Psoas muscle (tissue), 8 donors: Measurements from ENCODE around the gene GIMAP5. TPM values are rescaled to one million over a fixed set of nuclear protein-coding genes. Genes with fewer than 3 reads are reported as not detected.
A peak's percentile ranks its signal among the peaks of the same experiment; 100 is the strongest.

Experiments
- ATAC-seq, 4 donors: fragments of 200-7000 bp; cut with Tn5 transposase; one replicate each; pipeline ENCODE4 v1.9.1; 2020; ENCODE audit warnings: moderate library complexity in 3 of 4, mild to moderate bottlenecking in 2 of 4
- DNase-seq, 2 donors: peaks; one replicate each; pipeline ENCODE4 v3.0.0-alpha.2; 2020
- H3K27ac ChIP-seq: fragments of 200-600 bp; one replicate; pipeline ENCODE4 v1.8.0; 2022
- H3K27me3 ChIP-seq, 3 donors: fragments of 200-600 bp in 1 of 3; one replicate each; pipeline versions ENCODE4 v1.6.1 to v1.8.0; 2013 to 2022; ENCODE audit warnings: low read length in 2 of 3, mild to moderate bottlenecking in 2 of 3, moderate library complexity in 1 of 3; ENCODE audit not compliant: insufficient read depth in 3 of 3
- H3K36me3 ChIP-seq, 2 donors: fragments of 200-600 bp in 1 of 2; one replicate each; pipeline versions ENCODE4 v1.6.1 to v1.8.0; 2013 to 2022; ENCODE audit warnings: low read depth in 1 of 2, mild to moderate bottlenecking in 1 of 2, moderate library complexity in 1 of 2; ENCODE audit not compliant: insufficient read depth in 1 of 2
- H3K4me1 ChIP-seq: fragments of 200-600 bp; one replicate; pipeline ENCODE4 v1.8.0; 2022
- H3K4me3 ChIP-seq: fragments of 200-600 bp; one replicate; pipeline ENCODE4 v1.8.0; 2022; ENCODE audit warnings: mild to moderate bottlenecking
- H3K9me3 ChIP-seq: fragments of 200-600 bp; one replicate; pipeline ENCODE4 v1.8.0; 2022
- WGBS, 3 donors: extraction: QIAGEN DNeasy Blood & Tissue Kit; methylation state at CpG; one replicate each; pipeline versions ENCODE4 v1.1.6 to v1.1.7; 2013; 5-methylcytosine and 5-hydroxymethylcytosine counted together
- intact Hi-C, 2 donors: fragments of 100-400 bp; cut with DNase I; formaldehyde crosslinking; loops; one replicate each; pipeline versions ENCODE4 v1.11.0 to v1.14.2; 2022
- polyA plus RNA-seq, 3 donors: library from polyadenylated mRNA; stranded (reverse); fragments of 200-250 nt; gene quantifications; one replicate each; pipeline ENCODE4 v1.2.3, GENCODE V29; 2013
- total RNA-seq, 4 donors: library from RNA; stranded (reverse); fragmentation: NEBNext Ultra II Directional in 2 of 4; extraction: Animal tissue kit (Norgen Biotek cat#: 25700) in 2 of 4; gene quantifications; one replicate each; pipeline versions ENCODE4 v1.2.1 to v1.2.4, GENCODE V29; 2021 to 2023
- TF ChIP-seq, protein P1 (sequence below): fragments of 200-600 bp; IDR thresholded peaks from one replicate; pipeline ENCODE4 v1.8.0; 2022; ENCODE audit warnings: antibody characterized with exemption
- donor health status: healthy with polysubstance abuse.
- donor health status: DM: no; HTN: no; CAD: no; lungs with moderate emphysema.
- donor health status: Bipolar disorder and iron deficiency.
- donor health status: healthy.
- donor health status: DM: yes; HTN: yes; CAD: no.
- donor health status: DM: no; HTN: no; CAD: no.
- donor health status: DM: no; HTN: no; CAD: no.
- donor health status: DM: yes; HTN: yes; CAD: no.

The GIMAP5 gene
- total and polyA plus RNA-seq, 7 donors, result 4.1 to 12.4 (median 8.4) TPM

GRCh38 chr7:150778014-150778737, 41.0 kb downstream of the GIMAP5 start:
- no peaks in the 10 kb centered on the region for H3K36me3 ChIP-seq
- intact Hi-C loops, result loop anchor here in 1 of 2 donors (5.0 kb wide), 1 partner anchor 99 kb away; no protein-coding TSS in a partner anchor
- ATAC-seq, result no peak

GRCh38 chr7:150778738-150779301, 41.6 kb downstream of the GIMAP5 start:
- H3K36me3 ChIP-seq, result no peaks in the 10 kb centered on the region
- intact Hi-C loops, result loop anchor here in 1 of 2 donors (5.0 kb wide), 1 partner anchor 98 kb away; no protein-coding TSS in a partner anchor
- TF ChIP-seq, protein P1, sequence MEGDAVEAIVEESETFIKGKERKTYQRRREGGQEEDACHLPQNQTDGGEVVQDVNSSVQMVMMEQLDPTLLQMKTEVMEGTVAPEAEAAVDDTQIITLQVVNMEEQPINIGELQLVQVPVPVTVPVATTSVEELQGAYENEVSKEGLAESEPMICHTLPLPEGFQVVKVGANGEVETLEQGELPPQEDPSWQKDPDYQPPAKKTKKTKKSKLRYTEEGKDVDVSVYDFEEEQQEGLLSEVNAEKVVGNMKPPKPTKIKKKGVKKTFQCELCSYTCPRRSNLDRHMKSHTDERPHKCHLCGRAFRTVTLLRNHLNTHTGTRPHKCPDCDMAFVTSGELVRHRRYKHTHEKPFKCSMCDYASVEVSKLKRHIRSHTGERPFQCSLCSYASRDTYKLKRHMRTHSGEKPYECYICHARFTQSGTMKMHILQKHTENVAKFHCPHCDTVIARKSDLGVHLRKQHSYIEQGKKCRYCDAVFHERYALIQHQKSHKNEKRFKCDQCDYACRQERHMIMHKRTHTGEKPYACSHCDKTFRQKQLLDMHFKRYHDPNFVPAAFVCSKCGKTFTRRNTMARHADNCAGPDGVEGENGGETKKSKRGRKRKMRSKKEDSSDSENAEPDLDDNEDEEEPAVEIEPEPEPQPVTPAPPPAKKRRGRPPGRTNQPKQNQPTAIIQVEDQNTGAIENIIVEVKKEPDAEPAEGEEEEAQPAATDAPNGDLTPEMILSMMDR, result peak; percentile 77

More at GRCh38 chr7:150778014-150778737, 41.0 kb downstream of the GIMAP5 start:
- TF ChIP-seq, protein P1, result no peak
- H3K27ac ChIP-seq, result no peak overlapping the region
- no peaks in the 10 kb centered on the region for H3K4me1 ChIP-seq
- no peak overlapping the region for H3K4me3 ChIP-seq
- DNase-seq, result no peak
- peaks cover 0 to 4% (median 0%) of the 10 kb centered on the region in 3 donors for H3K27me3 ChIP-seq
- H3K9me3 ChIP-seq, result peaks cover 5% of the 10 kb centered on the region
- WGBS, 3 donors, result 48 to 50% (median 50%) methylated on average over 8 of the region's 8 CpGs

GRCh38 chr7:150780292-150780691, 43.1 kb downstream of the GIMAP5 start:
- intact Hi-C loops, result loop anchor here in 1 of 2 donors (10.0 kb wide), 1 partner anchor 205 kb away; no protein-coding TSS in a partner anchor
- H3K27ac ChIP-seq, result no peak overlapping the region
- TF ChIP-seq, protein P1, result no peak
- peaks cover 0 to 4% (median 0%) of the 10 kb centered on the region in 3 donors for H3K27me3 ChIP-seq
- no peak for DNase-seq
- no peak overlapping the region for H3K4me3 ChIP-seq
- no peaks in the 10 kb centered on the region for H3K9me3 ChIP-seq
- H3K36me3 ChIP-seq, result no peaks in the 10 kb centered on the region
- no peaks in the 10 kb centered on the region for H3K4me1 ChIP-seq
- ATAC-seq, result no peak
- 56 to 72% (median 59%) methylated on average over 3 of the region's 3 CpGs for WGBS, 3 donors

More at GRCh38 chr7:150778738-150779301, 41.6 kb downstream of the GIMAP5 start:
- Histone ChIP-seq H3K27ac (no peak overlapping the region), H3K4me3 (no peak overlapping the region), H3K9me3 (peaks cover under 1% of the 10 kb centered on the region), H3K27me3 (peaks cover 0 to 4% (median 0%) of the 10 kb centered on the region in 3 donors), H3K4me1 (no peaks in the 10 kb centered on the region)
- peak; percentile 77 to 84 for DNase-seq
- WGBS, 3 donors, result 7 to 9% (median 8%) methylated on average over 12 of the region's 12 CpGs
- ATAC-seq, result peak in 2 of 4 donors; percentile 61 to 70

GRCh38 chr7:150781103-150781502, 43.9 kb downstream of the GIMAP5 start:
- 27 to 48% (median 30%) methylated on average over 3 of the region's 3 CpGs for WGBS, 3 donors
- Histone ChIP-seq H3K4me1 (no peaks in the 10 kb centered on the region), H3K27ac (no peak overlapping the region), H3K27me3 (peaks cover 0 to 4% (median 0%) of the 10 kb centered on the region in 3 donors), H3K4me3 (no peak overlapping the region), H3K9me3 (no peaks in the 10 kb centered on the region), H3K36me3 (no peaks in the 10 kb centered on the region)
- no peak for DNase-seq
- intact Hi-C loops, result loop anchor here in 1 of 2 donors (10.0 kb wide), 1 partner anchor 204 kb away; no protein-coding TSS in a partner anchor
- TF ChIP-seq, protein P1, result no peak
- ATAC-seq, result no peak
